ENCODE measurements around the gene PSG3. TPM values are rescaled to one million over a fixed set of nuclear protein-coding genes. Genes with fewer than 3 reads are reported as not detected.
"Not testable (repeated sequence)": the region's sequence is repeated elsewhere in the genome, so short reads cannot be mapped to it uniquely, and the experiment has no call there.

The PSG3 gene
- total RNA-seq = not detected

DNA sequence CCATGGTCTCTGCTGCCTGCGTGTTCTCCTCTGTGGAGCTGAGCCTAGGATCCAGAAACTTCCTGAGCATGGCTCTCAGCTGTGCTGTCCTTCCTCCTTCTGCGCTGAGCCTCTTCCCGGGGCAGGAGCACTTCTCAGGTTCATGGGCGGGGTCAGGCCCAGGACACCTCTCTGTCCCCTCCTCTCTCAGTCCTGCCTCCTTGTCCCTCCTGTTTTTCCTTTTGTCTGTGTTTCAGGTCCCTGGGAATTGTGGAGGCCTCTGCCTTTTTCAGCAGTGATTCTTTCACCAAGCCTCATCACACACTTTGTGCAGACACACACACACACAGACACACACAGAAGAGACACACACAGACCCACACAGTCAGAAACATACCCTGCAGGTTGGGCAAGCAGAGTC lies at the start of gene PSG3:
Gene PSG3 (minus strand): TSS at position 101 of the 400 bp plus-strand sequence. CDS start 97 bp downstream, at position 4.
- H3K27me3 ChIP-seq; H3K36me3 ChIP-seq; ATAC-seq; H3K27ac ChIP-seq; intact Hi-C loops (cut with DNase I; ENCODE audit: low total_unique reads); in situ Hi-C loops (cut with MboI; ENCODE audit: low sequenced_read_pairs in 4 of 4); H3K9me3 ChIP-seq; H3K4me3 ChIP-seq; DNase-seq; H3K4me1 ChIP-seq: not testable (repeated sequence)

DNA sequence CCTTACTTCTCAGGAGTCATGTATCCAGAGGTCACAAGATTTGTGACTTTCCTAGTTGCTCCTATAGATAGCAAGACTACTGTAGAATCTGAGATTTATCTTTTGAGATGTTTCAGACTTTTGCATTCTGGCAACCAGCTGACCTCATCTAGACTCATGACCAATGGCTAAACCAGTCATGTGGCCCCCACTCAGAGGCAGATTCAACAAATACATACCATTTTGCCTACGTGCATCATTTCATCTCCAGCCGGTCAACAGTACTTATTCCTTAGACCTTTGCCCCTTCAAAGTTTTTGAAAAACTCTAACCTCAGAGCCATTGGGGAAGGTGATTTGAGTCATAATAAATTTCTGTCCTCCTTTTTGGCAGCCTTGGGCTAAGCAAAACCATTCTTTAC lies 48.5 kb upstream of the PSG3 start:
- H3K4me3 ChIP-seq; H3K4me1 ChIP-seq; intact Hi-C loops (cut with DNase I; ENCODE audit: low total_unique reads); H3K36me3 ChIP-seq; in situ Hi-C loops (cut with MboI; ENCODE audit: low sequenced_read_pairs in 4 of 4); DNase-seq; ATAC-seq; H3K9me3 ChIP-seq; H3K27me3 ChIP-seq; H3K27ac ChIP-seq: not testable (repeated sequence)

GRCh38 chr19:42787766-42788165 lies 47.5 kb upstream of the PSG3 start:
- H3K36me3 ChIP-seq; H3K9me3 ChIP-seq; in situ Hi-C loops (cut with MboI; ENCODE audit: low sequenced_read_pairs in 4 of 4); H3K27me3 ChIP-seq; DNase-seq; H3K4me3 ChIP-seq; H3K27ac ChIP-seq; H3K4me1 ChIP-seq; ATAC-seq; intact Hi-C loops (cut with DNase I; ENCODE audit: low total_unique reads): not testable (repeated sequence)

DNA sequence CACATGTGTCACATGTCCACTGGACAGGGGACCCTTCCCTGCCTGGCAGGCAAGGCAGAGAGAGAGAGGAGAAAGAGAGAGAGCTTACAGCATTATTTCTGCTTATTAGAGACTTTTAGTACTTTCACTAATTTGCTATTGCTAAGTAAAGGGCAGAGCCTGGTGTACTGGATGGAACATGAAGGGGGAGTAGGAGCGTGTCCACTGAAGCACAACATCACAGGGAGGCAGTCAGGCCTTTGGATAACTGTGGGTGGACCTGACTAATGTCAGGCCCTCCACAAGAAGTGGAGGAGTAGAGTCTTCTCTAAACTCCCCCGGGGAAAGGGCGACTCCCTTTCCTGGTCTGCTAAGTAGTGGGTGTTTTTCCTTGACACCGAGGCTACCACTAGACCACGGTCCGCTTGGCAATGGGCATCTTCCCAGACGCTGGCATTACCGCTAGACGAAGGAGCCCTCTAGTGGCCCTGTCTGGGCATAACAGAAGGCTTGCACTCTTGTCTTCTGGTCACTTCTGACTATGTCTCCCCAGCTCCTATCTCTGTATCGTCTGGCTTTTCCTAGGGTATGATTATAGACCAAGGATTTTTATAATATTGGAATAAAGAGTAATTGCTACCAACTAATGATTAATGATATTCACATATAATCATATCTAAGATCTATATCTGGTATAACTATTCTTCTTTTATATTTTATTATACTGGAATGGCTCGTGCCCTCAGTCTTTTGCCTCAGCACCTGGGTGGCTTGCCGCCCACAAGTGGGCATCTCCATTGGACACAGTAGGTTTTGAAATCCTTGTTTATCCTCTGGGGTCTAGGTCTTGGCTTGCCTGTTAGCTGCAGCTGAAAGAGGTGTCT lies 36.7 kb upstream of the PSG3 start:
- in situ Hi-C loops (cut with MboI; ENCODE audit: low sequenced_read_pairs in 4 of 4); H3K27me3 ChIP-seq; H3K9me3 ChIP-seq; H3K4me1 ChIP-seq; H3K36me3 ChIP-seq; H3K4me3 ChIP-seq; H3K27ac ChIP-seq; DNase-seq; ATAC-seq: not testable (repeated sequence)
- TF ChIP-seq CTCF (IDR thresholded peaks at IDR 0.05 in 4 of 5, conservative IDR thresholded peaks at IDR 0.05 in 1 of 5) = peak in 2 of 5 experiments; percentile 29 to 59
- intact Hi-C loops (cut with DNase I; ENCODE audit: low total_unique reads) = loop anchor here (5.0 kb wide), 1 partner anchor 210 kb away; no protein-coding TSS in a partner anchor

GRCh38 chr19:42774510-42775158 lies 34.4 kb upstream of the PSG3 start:
- intact Hi-C loops (cut with DNase I; ENCODE audit: low total_unique reads) = loop anchor here (5.0 kb wide), 1 partner anchor 207 kb away; no protein-coding TSS in a partner anchor
- H3K36me3 ChIP-seq; H3K4me3 ChIP-seq; ATAC-seq; DNase-seq; H3K27me3 ChIP-seq; H3K9me3 ChIP-seq; H3K27ac ChIP-seq; H3K4me1 ChIP-seq; in situ Hi-C loops (cut with MboI; ENCODE audit: low sequenced_read_pairs in 4 of 4): not testable (repeated sequence)

DNA sequence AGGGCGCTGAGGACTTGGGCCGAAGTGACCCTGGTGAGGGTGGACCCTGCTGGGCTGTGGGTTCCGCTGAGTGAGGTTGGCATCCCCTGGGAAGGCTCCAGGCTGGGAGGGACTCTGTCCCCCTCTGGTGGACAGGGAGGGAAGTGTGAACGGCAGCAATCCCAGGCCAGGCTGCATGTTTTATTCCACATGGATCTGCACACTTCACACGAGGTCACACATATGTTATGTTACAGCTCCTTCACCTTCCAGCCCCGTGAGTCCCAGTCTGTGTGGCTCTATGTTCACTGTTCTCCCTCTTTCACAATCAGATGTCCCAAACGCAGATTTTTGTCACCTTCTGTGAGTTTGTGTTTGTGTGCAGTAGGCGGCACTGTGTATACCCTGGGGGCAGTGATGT lies 27.0 kb upstream of the PSG3 start:
- H3K27ac ChIP-seq; in situ Hi-C loops (cut with MboI; ENCODE audit: low sequenced_read_pairs in 4 of 4); H3K4me1 ChIP-seq; DNase-seq; H3K4me3 ChIP-seq; H3K36me3 ChIP-seq; H3K27me3 ChIP-seq; H3K9me3 ChIP-seq; ATAC-seq; intact Hi-C loops (cut with DNase I; ENCODE audit: low total_unique reads): not testable (repeated sequence)

- DNase-seq; ATAC-seq; H3K27ac ChIP-seq; H3K4me3 ChIP-seq; in situ Hi-C loops (cut with MboI; ENCODE audit: low sequenced_read_pairs in 4 of 4); H3K36me3 ChIP-seq; H3K9me3 ChIP-seq; H3K27me3 ChIP-seq; H3K4me1 ChIP-seq; intact Hi-C loops (cut with DNase I; ENCODE audit: low total_unique reads): not testable (repeated sequence)
Measured at GRCh38 chr19:42766871-42767270, 26.6 kb upstream of the PSG3 start.
